ENCODE measurements around the gene MTA1. TPM values are rescaled to one million over a fixed set of nuclear protein-coding genes. Genes with fewer than 3 reads are reported as not detected.
A peak's percentile ranks its signal among the peaks of the same experiment; 100 is the strongest.

The MTA1 gene
- total RNA-seq, 1 experiment from 2014 or later = 15.4 TPM

DNA sequence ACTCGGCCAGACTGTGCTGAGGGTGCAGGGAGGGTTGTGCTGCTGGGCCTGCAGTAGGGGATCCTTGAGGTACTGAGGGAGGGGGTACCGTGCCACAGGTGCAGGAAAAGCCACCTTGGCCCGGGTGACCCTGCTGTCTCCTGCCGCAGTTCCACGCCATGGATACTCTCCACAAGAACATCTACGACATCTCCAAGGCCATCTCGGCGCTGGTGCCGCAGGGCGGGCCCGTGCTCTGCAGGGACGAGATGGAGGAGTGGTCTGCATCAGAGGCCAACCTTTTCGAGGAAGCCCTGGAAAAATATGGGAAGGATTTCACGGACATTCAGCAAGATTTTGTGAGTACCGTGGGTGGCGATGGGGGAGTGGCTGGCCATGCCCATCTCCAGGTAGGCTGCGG, 41.0 kb downstream of the MTA1 start:
- DNase-seq (ENCODE audit: low spot score) = no peak

DNA sequence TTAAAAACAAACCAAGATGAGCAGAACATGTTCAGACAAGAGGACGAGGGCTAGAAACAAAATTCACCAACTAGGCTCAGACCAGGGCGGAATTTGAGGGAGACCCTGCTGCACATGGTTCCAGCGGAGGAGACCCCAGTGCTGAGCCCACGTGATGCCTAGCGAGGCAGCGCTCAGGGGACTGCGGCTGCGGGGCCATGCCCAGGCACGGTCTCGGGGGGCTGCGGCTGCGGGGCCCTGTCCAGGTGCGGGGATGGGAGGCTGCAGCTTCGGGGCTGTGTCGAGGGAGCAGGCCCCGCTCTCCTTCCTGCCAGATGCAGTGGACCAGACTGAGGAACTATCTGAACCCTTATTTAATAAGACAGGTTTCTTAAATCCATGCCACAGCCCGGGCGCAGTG, 42.3 kb downstream of the MTA1 start:
- no peak for DNase-seq (ENCODE audit: low spot score)

DNA sequence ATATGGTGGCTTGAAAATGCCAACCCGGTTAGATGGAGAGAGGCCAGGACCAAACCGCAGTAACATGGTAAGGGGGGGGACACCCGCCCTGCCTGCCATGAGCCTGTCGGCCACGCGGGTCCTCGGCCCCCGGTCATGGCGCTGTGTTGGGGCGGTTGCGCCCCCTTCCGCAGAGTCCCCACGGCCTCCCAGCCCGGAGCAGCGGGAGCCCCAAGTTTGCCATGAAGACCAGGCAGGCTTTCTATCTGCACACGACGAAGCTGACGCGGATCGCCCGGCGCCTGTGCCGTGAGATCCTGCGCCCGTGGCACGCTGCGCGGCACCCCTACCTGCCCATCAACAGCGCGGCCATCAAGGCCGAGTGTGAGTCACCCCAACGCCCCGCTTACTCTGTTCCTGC, 44.9 kb downstream of the MTA1 start:
- DNase-seq (ENCODE audit: low spot score) = no peak

DNA sequence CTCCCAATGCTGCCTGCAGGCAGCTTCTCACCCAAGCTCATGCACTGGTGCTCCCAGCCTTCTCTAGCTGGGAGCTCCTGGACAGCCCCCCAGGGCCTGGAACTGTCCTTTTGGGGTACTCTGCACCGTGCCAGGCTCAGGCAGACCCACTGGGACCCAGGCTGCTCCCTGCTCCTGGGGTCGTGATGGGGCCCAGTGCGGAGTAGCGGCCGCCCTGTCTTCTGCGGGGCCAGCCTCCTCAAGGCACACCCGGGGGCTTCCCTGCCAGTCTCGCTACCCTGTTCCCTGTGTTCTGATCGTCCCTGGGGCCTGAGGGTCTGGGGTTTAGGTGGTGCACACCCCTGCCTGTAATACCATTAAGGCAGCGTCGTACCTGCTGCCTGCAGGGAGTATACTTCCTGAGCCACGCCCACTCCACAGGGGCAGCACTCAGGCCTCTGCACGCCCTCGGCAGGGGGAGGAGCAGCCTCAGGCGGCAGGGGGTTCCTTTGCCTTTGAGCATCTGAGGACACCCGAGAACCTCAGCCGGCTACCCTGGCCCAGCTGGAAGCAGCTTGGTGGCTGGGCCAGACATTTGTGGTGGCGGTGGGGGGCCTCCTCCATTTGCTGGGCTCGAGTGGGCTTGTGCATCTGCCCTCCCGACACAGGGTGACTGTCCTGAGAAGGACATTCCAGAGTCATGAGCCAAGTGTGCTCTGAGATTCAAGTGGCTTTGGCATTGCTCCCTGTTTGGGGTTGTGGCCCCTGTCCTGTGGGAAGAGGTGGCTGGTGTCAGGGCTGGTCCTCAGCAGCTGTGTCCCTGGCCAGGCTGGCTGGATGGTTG, 45.8 kb downstream of the MTA1 start:
- no peak for DNase-seq (ENCODE audit: low spot score)

DNA sequence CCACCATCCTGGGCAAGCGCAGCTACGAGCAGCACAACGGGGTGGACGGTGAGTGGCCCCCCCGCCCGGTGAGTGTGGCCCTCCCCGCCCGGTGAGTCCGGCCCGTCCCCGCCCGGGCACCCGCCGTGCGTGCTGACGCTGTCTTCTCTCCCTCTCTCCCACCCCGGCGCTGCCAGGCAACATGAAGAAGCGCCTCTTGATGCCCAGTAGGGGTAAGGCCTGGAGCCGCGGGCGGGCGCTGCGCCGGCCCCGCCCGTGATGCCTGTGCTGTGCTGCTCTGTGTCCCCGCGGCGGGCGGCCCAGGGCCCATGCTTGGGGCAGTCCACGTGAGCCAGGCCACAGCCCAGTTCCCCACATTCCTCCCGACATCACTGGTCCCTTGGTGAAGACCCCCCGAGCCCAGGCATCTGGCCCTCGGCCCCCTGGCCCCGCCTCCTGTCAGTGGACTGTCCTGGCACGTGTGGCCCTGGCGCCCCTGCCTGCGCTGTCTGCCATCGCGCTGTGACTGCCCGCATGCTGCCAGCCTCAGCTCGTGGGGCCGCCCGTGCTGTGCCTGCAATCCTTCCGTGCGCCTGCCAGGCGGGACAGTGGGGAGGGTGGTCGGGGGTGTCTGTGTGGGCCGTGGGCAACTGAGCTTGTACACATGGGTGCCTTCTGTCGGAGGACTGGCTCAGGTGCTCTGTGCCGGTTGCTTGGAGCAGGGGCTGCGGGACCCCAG, 47.1 kb downstream of the MTA1 start:
- no peak for DNase-seq (ENCODE audit: low spot score)

DNA sequence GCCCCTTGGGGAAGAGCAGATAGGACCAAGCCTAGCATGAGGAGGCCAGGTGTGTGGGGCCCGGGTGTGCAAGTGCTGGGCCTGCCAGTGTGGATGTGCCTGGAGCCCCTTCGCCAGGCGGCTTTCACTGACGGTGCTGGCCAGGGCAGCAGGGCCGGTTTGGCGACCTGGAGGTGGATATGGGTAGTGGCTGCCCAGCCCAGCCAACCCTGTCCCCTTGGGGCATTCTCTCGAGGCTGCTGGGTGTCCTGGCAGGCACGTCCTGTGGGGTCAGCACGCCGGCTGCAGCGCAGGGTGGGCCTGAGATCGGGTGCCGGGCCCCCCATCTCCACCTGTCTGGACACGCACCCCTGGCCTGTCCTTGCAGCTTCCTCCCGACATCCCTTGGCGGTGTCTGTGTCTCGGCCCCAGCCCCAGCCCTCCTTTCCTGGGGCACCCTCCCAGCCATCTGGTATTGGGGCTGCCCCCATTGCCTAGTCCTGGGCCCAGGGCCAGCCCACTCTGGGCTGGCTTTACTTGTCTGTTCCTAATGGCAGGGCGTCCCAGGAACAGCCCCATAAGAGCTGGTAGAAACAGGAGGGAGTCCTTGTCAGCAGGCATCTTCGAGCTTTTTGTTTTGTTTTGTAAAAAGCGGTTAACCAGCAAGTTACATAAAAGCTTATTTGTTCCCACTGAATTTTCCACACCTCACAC, 47.8 kb downstream of the MTA1 start:
- DNase-seq (ENCODE audit: low spot score) = no peak

DNA sequence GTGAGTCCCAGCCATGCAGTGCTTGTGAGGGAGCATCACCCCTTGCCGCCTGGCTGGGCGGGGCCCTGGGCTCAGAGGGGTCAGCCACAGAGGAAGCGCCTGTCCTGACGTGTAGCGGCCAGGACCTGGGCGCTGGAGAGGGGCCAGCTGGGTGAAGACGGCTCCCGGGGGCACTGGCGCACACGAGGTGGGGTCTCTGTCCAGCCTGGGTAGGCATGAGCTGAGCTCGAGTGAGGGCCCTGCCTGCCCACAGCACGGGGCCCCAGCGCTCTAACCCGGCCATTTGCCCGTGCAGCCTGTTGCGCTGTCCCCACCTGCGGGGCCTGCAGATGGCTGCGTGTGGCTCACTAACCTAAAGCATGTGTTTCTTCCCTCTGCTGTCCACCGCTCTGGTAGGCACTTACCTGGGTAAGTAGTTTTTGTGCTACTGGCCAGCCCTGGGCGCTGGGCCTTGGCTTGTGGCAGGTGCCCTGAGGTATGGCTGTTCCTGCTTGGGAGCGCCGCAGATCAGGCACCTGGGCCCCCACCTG, 48.4 kb downstream of the MTA1 start:
- DNase-seq (ENCODE audit: low spot score) = no peak

DNA sequence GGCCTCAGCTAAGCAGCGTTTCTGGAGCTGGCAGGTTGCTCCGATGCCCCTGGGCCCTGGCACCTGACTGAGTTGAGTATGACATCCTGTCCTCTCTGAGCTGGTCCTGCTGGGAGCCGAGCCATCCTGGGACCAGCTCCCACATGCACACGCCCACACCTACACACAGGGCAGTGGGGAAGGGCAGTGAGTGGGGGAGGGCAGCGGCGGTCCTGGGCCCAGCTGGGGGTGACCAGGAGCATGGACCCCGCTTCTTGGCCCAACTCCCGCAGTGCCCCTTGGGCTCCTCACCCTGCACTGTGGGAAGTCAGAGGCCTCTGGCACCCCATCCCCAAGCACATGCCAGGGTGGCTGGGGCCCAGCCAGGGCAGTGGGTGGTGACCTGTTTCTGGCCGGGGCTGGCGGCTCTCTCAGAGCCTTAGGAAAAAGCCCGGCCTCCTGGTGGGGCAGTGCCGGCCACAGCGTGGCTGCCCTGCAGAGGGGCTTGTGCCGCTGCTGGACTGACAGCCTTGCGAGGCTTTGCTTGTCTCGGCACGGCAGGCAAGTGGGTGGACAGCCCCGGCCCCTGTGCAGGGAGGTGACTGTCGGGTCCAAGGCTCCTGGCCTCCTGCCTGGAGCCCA, 49.1 kb downstream of the MTA1 start:
- DNase-seq (ENCODE audit: low spot score) = no peak

DNA sequence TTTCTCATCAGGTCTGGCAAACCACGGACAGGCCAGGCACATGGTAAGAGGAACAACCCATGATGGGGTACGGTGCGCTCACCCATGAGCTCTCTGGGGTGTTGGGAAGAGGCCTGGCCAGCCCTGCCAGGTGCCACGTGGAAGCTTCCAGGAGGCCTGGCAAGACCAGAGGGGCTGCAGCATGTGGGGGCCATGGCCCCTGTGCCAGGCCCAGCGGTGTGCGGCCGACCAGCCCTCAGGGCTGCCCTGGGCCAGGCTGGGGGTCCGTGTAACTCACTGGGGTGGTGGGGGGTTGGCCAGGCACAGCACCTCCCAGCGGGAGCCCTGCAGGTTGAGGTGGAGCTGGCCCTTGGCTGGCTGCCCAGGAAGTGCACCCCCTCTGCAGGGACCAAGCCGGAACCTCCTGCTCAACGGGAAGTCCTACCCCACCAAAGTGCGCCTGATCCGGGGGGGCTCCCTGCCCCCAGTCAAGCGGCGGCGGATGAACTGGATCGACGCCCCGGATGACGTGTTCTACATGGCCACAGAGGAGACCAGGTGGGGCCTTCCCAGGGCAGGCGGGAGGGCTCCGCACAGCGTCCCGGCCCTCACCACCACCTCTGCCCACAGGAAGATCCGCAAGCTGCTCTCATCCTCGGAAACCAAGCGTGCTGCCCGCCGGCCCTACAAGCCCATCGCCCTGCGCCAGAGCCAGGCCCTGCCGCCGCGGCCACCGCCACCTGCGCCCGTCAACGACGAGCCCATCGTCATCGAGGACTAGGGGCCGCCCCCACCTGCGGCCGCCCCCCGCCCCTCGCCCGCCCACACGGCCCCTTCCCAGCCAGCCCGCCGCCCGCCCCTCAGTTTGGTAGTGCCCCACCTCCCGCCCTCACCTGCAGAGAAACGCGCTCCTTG, 50.1 kb downstream of the MTA1 start:
- no peak for DNase-seq (ENCODE audit: low spot score)

DNA sequence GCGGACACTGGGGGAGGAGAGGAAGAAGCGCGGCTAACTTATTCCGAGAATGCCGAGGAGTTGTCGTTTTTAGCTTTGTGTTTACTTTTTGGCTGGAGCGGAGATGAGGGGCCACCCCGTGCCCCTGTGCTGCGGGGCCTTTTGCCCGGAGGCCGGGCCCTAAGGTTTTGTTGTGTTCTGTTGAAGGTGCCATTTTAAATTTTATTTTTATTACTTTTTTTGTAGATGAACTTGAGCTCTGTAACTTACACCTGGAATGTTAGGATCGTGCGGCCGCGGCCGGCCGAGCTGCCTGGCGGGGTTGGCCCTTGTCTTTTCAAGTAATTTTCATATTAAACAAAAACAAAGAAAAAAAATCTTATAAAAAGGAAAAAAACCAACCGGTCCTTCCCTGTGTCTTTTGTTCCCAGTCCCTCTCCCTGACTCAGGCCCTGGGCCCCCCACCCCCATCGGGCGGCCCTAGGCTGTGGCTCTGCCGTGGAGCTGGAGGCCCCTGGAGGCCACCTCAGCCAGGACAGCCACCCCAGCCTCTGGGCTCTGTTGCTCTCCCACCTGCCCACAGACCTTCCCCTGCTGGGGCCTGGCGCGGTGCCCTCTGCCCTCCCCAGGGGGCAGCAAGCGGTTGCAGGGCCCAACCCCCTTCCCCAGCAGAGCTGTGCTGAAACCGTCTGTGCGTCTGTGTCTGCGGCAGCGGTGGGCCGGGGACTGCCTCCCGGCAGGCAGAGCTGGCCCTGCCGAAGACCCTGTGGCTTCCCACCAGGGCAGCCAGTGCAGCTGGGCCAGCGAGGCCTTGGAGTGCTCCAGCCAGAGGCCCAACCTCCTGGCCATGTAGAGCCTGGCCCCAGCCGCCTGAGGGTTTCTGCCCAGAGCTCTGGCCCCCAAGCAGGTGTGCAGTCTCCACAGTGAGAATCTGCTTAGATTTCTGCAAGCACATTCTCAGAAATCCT, 51.0 kb downstream of the MTA1 start:
- DNase-seq (ENCODE audit: low spot score) = no peak

DNA sequence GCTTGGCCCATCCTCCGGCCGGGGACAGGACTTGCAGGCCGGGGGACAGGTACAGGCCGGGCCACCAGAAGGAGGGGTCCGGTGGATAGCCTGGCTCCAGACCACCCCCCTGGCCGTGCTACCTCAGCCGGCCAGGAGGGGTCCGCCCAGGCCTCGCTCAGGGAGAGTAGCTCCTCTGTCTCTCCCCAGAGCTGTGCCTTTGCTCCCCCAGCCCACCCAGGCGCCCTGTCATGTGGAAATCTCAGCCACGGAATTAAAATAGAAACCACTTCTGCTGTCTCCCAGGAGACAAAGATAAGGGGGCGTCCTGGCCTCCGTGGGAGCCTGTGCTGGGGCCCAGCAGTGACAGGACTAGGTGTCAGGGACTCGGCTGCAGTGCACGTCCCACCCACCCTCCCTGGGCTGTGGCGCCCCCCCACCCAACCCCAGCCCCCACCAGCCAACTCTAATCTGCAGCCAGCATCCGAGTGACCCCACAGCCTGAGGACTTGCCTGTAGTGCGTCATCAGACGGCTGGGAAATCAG, 51.7 kb downstream of the MTA1 start:
- no peak for DNase-seq (ENCODE audit: low spot score)

DNA sequence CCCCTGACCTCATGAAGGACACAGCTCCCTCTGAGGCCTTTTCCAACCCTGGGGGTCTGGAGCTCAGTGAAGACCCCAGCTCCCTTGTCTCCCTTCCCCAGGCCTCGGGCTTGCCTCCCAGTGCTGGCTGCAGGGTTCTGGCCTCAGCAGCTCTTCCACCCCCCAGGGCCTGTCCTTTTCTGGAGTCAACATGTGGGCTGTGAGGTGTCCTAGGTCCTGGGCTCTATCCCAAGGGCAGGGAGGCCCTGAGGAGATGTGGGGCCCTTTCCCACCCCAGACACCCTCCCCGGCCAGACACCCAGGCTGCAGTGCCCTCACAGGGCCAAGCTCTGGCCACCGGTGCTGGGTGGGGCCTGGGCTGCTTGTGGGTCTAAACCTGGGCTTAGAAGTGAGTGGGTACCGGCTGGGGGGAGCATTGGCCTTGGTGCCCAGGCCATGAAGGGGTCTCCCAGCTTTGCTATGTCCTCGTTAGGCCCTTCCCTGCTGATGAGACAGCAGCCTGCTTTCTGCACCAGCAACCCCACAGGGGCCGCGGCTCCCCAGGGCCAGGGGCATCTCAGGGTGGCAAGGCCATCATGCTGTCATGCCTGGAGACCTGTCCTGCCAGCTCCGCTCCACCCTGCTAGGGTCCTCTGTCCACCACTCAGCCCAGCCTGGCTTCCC, 52.3 kb downstream of the MTA1 start:
- no peak for DNase-seq (ENCODE audit: low spot score)

DNA sequence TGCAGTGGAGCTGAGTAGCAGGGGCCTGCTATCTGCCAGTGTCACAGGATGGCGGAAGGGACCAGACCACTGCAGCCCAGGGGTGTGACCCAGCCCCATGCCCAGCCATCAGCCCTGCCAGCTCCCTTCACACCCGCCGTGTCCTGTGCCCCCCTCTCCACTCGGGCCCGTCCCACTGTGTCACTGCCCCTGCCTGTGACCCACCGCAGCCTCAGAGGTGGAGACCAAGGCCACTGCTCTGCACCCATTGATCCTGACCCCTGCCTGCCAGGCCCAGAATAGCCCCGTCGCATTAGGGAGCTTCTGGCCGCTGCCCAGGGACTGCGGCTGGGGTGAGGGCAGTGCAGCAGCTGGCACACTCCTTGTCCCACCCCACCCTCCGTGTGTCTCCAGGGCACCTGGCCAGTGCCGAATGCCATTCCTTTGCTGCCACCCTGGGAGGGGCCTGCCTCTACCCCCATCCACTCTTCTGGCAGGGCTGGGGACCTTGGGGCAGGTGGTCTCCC, 52.9 kb downstream of the MTA1 start:
- DNase-seq (ENCODE audit: low spot score) = no peak

DNA sequence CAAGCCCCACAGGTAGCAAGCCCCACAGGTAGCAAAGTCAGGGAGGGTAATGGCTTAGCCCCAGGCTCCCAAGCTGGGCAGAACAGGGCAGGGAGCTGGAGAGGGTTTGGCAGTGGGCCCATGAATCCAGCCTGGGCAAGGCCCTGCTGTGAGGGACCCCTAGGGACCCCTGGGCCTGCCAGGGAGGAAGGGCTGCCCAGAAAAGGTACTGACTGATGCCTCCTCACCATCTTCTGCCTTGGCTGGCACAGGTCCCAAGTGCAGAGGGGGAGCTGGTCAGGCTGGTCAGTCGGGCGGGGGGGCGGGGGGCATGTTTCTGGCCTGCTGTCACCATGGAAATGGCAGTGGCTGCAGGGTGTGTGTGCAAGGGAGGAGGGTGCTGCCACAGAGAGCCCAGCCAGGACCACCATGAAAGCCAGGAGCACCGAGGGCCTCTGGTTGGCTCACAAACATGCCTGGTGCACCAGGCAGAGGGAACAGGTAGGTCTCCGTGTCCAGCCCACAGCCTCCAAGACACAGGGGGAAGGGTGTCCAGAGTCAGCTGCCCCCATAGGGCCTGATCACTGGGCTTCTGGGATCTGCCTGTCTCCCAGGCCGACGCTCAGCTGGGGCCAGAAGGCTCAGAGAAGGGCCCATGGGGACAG, 53.5 kb downstream of the MTA1 start:
- no peak for DNase-seq (ENCODE audit: low spot score)

DNA sequence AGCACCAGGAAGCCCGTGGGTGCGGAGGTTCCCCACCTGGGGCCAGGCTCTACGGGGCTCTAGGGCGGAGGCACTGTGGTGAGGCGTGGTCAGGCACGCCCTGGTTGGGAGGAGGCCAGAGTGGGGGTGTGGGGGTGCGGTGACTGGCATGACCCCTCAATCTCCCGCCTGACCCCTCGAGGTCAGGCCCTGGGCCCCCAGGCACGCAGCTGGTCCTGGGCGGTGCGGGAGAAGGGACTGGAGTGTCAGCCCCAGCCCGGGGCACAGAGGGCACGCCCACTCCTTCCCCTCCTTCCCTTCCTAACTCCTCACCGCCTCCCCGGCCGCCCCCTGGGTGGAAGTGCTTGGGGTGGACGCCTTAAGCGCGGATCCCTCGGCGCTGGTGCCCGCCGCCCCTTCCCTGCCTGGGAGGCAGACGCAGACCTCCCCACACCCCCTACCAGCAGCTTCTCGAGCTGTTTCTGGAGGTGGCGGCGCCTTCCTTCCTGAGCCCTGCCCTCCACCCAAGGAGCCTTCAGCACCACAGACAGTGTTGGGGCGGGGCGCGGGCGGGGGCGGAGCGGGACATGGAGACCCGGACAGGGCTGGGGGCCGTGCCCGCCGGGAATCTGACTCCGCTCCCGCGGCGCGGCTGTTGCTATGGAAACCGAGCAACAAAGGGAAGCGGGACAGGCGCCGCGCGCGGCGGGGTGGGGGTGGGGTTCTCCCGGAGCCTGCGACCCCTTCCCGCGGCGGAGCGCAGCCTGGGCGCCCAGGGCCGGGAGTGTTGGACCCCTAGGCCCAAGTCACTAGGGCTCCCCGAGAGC, 54.3 kb downstream of the MTA1 start:
- DNase-seq (ENCODE audit: low spot score) = peak; percentile 73

DNA sequence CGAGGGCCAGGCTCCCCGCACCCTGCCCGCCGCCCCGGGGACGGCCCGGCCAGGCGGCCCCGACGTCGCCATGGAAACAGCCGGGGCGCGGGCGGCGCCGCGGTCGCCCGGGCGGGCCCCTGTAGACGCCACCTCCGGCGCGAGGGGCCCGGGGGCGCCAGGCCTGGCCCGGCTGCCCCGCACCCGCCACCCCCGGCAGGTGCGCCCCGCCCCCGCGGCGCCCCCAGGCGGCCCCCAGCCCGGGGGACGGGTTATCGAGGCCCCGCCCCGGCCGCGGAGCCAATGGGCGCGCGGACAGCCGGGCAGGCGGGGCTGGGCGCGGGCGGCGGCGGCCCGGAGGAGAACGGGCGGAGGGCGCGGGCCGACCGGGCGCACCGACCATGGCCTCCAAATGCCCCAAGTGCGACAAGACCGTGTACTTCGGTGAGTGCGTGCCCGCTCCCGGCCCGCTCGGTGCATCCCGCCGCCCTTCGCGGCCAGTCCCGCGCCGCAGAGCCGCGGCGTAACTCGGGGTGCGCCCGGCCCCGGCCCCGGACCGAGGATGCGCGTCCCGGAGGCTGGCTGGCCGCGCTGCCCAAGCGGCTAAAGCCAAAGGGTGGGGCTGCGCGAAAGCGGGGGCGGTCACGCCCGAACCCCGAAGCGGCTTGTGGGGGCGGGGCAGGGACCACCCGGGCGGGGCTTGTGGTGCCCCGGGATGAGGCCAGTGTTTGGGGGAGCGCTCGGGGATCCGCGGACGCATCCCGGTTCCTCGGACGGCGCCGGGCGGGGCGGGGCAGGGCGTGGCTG, 55.0 kb downstream of the MTA1 start, which contains the start of gene CRIP2:
TSS of gene CRIP2 (plus strand) at position 339 of the 786 bp plus-strand sequence. CDS start at position 381, 42 bp downstream.
- DNase-seq (ENCODE audit: low spot score) = no peak
